ENCODE measurements around the gene ZFP14. TPM values are rescaled to one million over a fixed set of nuclear protein-coding genes. Genes with fewer than 3 reads are reported as not detected.

ZFP14 gene
- total RNA-seq, 4 donors from 2014 or later: 8.6 to 14.9 (median 10.5) TPM

- Histone ChIP-seq H3K36me3 (no peaks in the 10 kb centered on the region), H3K27me3 (no peaks in the 10 kb centered on the region), H3K4me1 (peaks cover 9 to 10% of the 10 kb centered on the region in 2 donors), H3K4me3 (replicated peaks in 1 of 3) (peak within 1 kb of the TSS; percentile 62 to 75 (median 63)), H3K27ac (peak within 1 kb of the TSS; percentile 48 to 93 (median 86)), H3K9me3 (no peaks in the 10 kb centered on the region)
- intact Hi-C loops (cut with DNase I): no loop called here
- WGBS, 2 donors: 1% methylated on average over 19 to 47 of the region's 70 CpGs
- DNase-seq: peak; percentile 81 to 84
- TF ChIP-seq POLR2A (IDR thresholded peaks at IDR 0.05) (peak in 1 of 2 donors; percentile 75), CTCF (IDR thresholded peaks at IDR 0.05) (no peak)
These were observed 39.4 kb upstream of the ZFP14 start, which contains the start of gene ZFP82 for GRCh38 chr19:36418287-36419001. TSS of gene ZFP82 (minus strand) at chr19:36418644. CDS start at chr19:36409789, 8,855 bp downstream.

GRCh38 chr19:36417752-36418286, 38.8 kb upstream of the ZFP14 start:
- WGBS, 2 donors: 14 to 21% methylated on average over 19 to 21 of the region's 25 CpGs
- Histone ChIP-seq H3K27ac (peak overlapping the region; percentile 48 to 93 (median 86)), H3K36me3 (no peaks in the 10 kb centered on the region)

GRCh38 chr19:36409841-36410240, 30.8 kb upstream of the ZFP14 start:
- H3K27me3 ChIP-seq: no peaks in the 10 kb centered on the region
- peaks cover 13 to 28% of the 10 kb centered on the region in 2 donors for H3K36me3 ChIP-seq
- H3K9me3 ChIP-seq: no peaks in the 10 kb centered on the region
- no peak overlapping the region for H3K4me3 ChIP-seq (replicated peaks in 1 of 3)
- no peak for DNase-seq
- H3K4me1 ChIP-seq: no peaks in the 10 kb centered on the region
- intact Hi-C loops (cut with DNase I): no loop called here
- TF ChIP-seq POLR2A (IDR thresholded peaks at IDR 0.05): no peak
- no peak for TF ChIP-seq CTCF (IDR thresholded peaks at IDR 0.05)
- 85 to 96% methylated on average over 5 of the region's 5 CpGs for WGBS, 2 donors
- H3K27ac ChIP-seq: no peak overlapping the region

More at GRCh38 chr19:36417752-36418286, 38.8 kb upstream of the ZFP14 start:
- Histone ChIP-seq H3K4me3 (replicated peaks in 1 of 3) (peak overlapping the region; percentile 62 to 75 (median 63)), H3K9me3 (no peaks in the 10 kb centered on the region), H3K4me1 (peaks cover 9 to 10% of the 10 kb centered on the region in 2 donors), H3K27me3 (no peaks in the 10 kb centered on the region)
- TF ChIP-seq POLR2A (IDR thresholded peaks at IDR 0.05): no peak
- no peak for TF ChIP-seq CTCF (IDR thresholded peaks at IDR 0.05)
- DNase-seq: peak in 1 of 2 donors; percentile 3
- intact Hi-C loops (cut with DNase I): no loop called here

- DNase-seq: no peak
- Histone ChIP-seq H3K9me3 (no peaks in the 10 kb centered on the region), H3K4me3 (replicated peaks in 1 of 3) (no peak overlapping the region), H3K27ac (no peak overlapping the region), H3K36me3 (peaks cover 27 to 38% of the 10 kb centered on the region in 2 donors), H3K4me1 (no peaks in the 10 kb centered on the region), H3K27me3 (no peaks in the 10 kb centered on the region)
- intact Hi-C loops (cut with DNase I): no loop called here
- 81 to 91% methylated on average over 3 of the region's 3 CpGs for WGBS, 2 donors
- TF ChIP-seq POLR2A (IDR thresholded peaks at IDR 0.05): no peak
- no peak for TF ChIP-seq CTCF (IDR thresholded peaks at IDR 0.05)
These were observed 29.1 kb upstream of the ZFP14 start for GRCh38 chr19:36408101-36408500.

GRCh38 chr19:36404498-36404897, 25.5 kb upstream of the ZFP14 start:
- 98 to 100% methylated on average over 3 of the region's 3 CpGs for WGBS, 2 donors
- intact Hi-C loops (cut with DNase I): no loop called here
- H3K4me1 ChIP-seq: no peaks in the 10 kb centered on the region
- DNase-seq: no peak
- no peaks in the 10 kb centered on the region for H3K9me3 ChIP-seq
- TF ChIP-seq CTCF (IDR thresholded peaks at IDR 0.05) (no peak), POLR2A (IDR thresholded peaks at IDR 0.05) (no peak)
- H3K27me3 ChIP-seq: no peaks in the 10 kb centered on the region
- peaks cover 37 to 43% of the 10 kb centered on the region in 2 donors for H3K36me3 ChIP-seq
- no peak overlapping the region for H3K4me3 ChIP-seq (replicated peaks in 1 of 3)
- H3K27ac ChIP-seq: no peak overlapping the region
